Caco-2 (cell line): Measurements from ENCODE around the gene EIF4E. TPM values are rescaled to one million over a fixed set of nuclear protein-coding genes. Genes with fewer than 3 reads are reported as not detected.

ENCODE experiments used
- BruUV-seq: library from RNA; stranded (reverse); fragments of 400-500 nt; replicated peaks from 2 replicates; lab custom pipeline; 2021; lab: Mats Ljungman, UMichigan
- CTCF ChIA-PET: fragments of 300-600 bp; sonication (Branson Sonifier 250); formaldehyde crosslinking; loops from one replicate; lab custom pipeline; 2022; ENCODE audit warnings: antibody characterized with exemption; lab: Charles Lee
- POLR2A ChIA-PET: fragments of 300-600 bp; sonication (Branson Sonifier 250); formaldehyde crosslinking; loops from one replicate; lab custom pipeline; 2022; ENCODE audit warnings: antibody characterized with exemption; lab: Charles Lee
- DNase-seq, 2 experiments: peaks; one replicate each; pipeline versions ENCODE4 v3.0.0 to v3.0.0-alpha.2; 2020 to 2022
- H3K27me3 ChIP-seq: replicated peaks from 2 replicates; pipeline ENCODE4 v1.6.0; 2011; ENCODE audit warnings: low read length; ENCODE audit not compliant: control insufficient read depth, insufficient read depth
- H3K36me3 ChIP-seq: 2 replicates; pipeline ENCODE4 v1.5.1; 2011; ENCODE audit warnings: low read length; ENCODE audit not compliant: control insufficient read depth, insufficient read depth
- H3K4me1 ChIP-seq: fragments of 250-450 bp; sonication (Bioruptor Pico); 2 replicates; pipeline ENCODE4 v1.5.1; 2020; ENCODE audit warnings: mild to moderate bottlenecking
- H3K4me3 ChIP-seq: 2 replicates; pipeline ENCODE4 v1.5.1; 2011; ENCODE audit warnings: low read depth, mild to moderate bottlenecking, control low read depth, low read length
- H3K9me3 ChIP-seq: fragments of 250-450 bp; sonication (Bioruptor Pico); 2 replicates; pipeline ENCODE4 v1.5.1; 2020; ENCODE audit warnings: mild to moderate bottlenecking, moderate library complexity
- H3K27ac Mint-ChIP-seq: one replicate; pipeline ENCODE4 v1.8.0; 2022; ENCODE audit warnings: mixed read lengths; ENCODE audit not compliant: unreplicated experiment
- H3K27me3 Mint-ChIP-seq: one replicate; pipeline ENCODE4 v1.8.0; 2022; ENCODE audit warnings: mixed read lengths; ENCODE audit not compliant: insufficient read depth, unreplicated experiment
- H3K36me3 Mint-ChIP-seq: one replicate; pipeline ENCODE4 v1.8.0; 2022; ENCODE audit warnings: mild to moderate bottlenecking, mixed read lengths; ENCODE audit not compliant: insufficient read depth, unreplicated experiment
- H3K4me1 Mint-ChIP-seq: one replicate; pipeline ENCODE4 v1.8.0; 2022; ENCODE audit warnings: low read depth, mixed read lengths; ENCODE audit not compliant: unreplicated experiment
- H3K4me3 Mint-ChIP-seq: one replicate; pipeline ENCODE4 v1.8.0; 2022; ENCODE audit warnings: mild to moderate bottlenecking, moderate library complexity, mixed read lengths; ENCODE audit not compliant: unreplicated experiment
- H3K9me3 Mint-ChIP-seq: one replicate; pipeline ENCODE4 v1.8.0; 2022; ENCODE audit warnings: mixed read lengths; ENCODE audit not compliant: unreplicated experiment
- CTCF ChIP-seq, 2 experiments: fragments of 200-600 bp in 1 of 2; IDR thresholded peaks; 1 replicate in 1 of 2; 2 replicates in 1 of 2; pipeline versions ENCODE4 v1.5.1 to v1.8.0; 2011 to 2022; ENCODE audit warnings: antibody characterized with exemption in 1 of 2, control low read depth in 1 of 2, inconsistent platforms in 1 of 2, low read depth in 1 of 2, low read length in 1 of 2, mild to moderate bottlenecking in 1 of 2, moderate library complexity in 1 of 2; ENCODE audit not compliant: insufficient read depth in 1 of 2, severe bottlenecking in 1 of 2, unreplicated experiment in 1 of 2
- intact Hi-C: fragments of 100-400 bp; cut with micrococcal nuclease; formaldehyde crosslinking; loops from one replicate; pipeline ENCODE4 v1.10.0; 2022; ENCODE audit not compliant: unreplicated experiment
- total RNA-seq: library from RNA; stranded (reverse); gene quantifications from 2 replicates; pipeline ENCODE4 v1.2.3, GENCODE V29; 2022

EIF4E gene
- total RNA-seq, 1 experiment from 2014 or later, result 140 TPM

GRCh38 chr4:98865059-98865458 is 63.9 kb downstream of the EIF4E start:
- H3K4me3 Mint-ChIP-seq, result no peak overlapping the region
- no peaks in the 10 kb centered on the region for H3K27me3 ChIP-seq
- H3K4me1 Mint-ChIP-seq, result peaks cover 7% of the 10 kb centered on the region
- H3K27ac Mint-ChIP-seq, result no peak overlapping the region
- no peaks in the 10 kb centered on the region for H3K36me3 Mint-ChIP-seq
- no peaks in the 10 kb centered on the region for H3K4me1 ChIP-seq
- DNase-seq, result no peak
- CTCF ChIA-PET, result no interaction called here
- no peaks in the 10 kb centered on the region for H3K27me3 Mint-ChIP-seq
- POLR2A ChIA-PET, result no interaction called here
- intact Hi-C loops, result no loop called here
- no peaks in the 10 kb centered on the region for H3K36me3 ChIP-seq
- no peak for TF ChIP-seq CTCF (IDR thresholded peaks at IDR 0.05; ENCODE audit: insufficient read depth in 1 of 2, low read depth in 1 of 2, low read length in 1 of 2, severe bottlenecking in 1 of 2, unreplicated experiment in 1 of 2)
- no peaks in the 10 kb centered on the region for H3K9me3 ChIP-seq
- BruUV-seq, result no TSS peak
- H3K9me3 Mint-ChIP-seq, result no peaks in the 10 kb centered on the region
- no peak overlapping the region for H3K4me3 ChIP-seq

DNA sequence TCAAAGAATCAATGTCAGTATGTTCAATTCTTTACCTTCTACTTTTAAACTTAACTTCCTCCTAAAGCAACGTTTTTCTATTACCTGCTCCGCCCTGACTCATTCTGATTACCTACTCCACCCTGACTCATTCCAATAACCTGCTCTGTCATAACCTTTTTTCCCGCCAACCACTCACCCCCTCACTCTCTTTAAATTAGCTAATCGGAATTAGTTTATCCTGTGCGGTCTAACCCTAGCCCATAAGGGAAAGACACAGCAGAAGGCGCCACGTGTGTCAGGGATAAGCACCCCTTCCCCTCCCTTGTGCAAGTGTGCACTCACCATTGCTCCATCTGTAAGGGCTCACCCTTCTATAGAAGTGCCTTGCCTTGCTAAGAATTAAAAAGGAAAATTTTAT is 64.4 kb downstream of the EIF4E start:
- no peaks in the 10 kb centered on the region for H3K36me3 Mint-ChIP-seq
- H3K36me3 ChIP-seq, result no peaks in the 10 kb centered on the region

DNA sequence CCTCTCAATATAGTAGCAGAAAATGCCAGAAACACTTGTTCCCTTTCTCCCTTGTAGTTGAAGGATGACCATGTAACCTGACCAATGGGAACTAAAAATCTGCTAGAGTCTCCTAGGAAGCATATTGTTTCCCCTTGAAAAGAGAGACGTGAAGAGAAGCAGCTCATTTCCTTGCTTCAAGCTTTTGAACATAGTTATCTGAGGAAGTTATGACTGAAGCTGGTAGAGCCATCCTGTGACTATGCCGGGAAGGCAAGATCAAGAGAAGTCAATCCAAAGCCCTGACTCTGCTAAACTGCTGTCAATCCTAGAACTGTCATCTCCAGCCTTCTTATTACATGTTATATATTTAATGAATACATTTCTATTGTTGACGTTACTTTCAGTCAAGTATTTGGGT is 66.6 kb downstream of the EIF4E start:
- ChIA-PET CTCF (no interaction called here), POLR2A (interaction anchor here (0.6 kb wide), 1 partner anchor 66 kb away, joined by 8 read pairs; the partner anchor contains the start of gene EIF4E)
- H3K4me1 Mint-ChIP-seq, result peaks cover 7% of the 10 kb centered on the region
- no peaks in the 10 kb centered on the region for H3K9me3 Mint-ChIP-seq
- BruUV-seq, result no TSS peak
- intact Hi-C loops, result no loop called here
- no peaks in the 10 kb centered on the region for H3K4me1 ChIP-seq
- no peaks in the 10 kb centered on the region for H3K9me3 ChIP-seq
- no peaks in the 10 kb centered on the region for H3K36me3 Mint-ChIP-seq
- H3K36me3 ChIP-seq, result no peaks in the 10 kb centered on the region
- no peak overlapping the region for H3K4me3 Mint-ChIP-seq
- H3K27me3 Mint-ChIP-seq, result no peaks in the 10 kb centered on the region
- no peak for DNase-seq
- H3K27ac Mint-ChIP-seq, result no peak overlapping the region
- TF ChIP-seq CTCF (IDR thresholded peaks at IDR 0.05; ENCODE audit: insufficient read depth in 1 of 2, low read depth in 1 of 2, low read length in 1 of 2, severe bottlenecking in 1 of 2, unreplicated experiment in 1 of 2), result no peak
- H3K27me3 ChIP-seq, result no peaks in the 10 kb centered on the region
- H3K4me3 ChIP-seq, result no peak overlapping the region

More for the DNA sequence above, 64.4 kb downstream of the EIF4E start:
- intact Hi-C loops, result no loop called here
- Mint-ChIP-seq H3K4me3 (no peak overlapping the region), H3K27me3 (no peaks in the 10 kb centered on the region), H3K4me1 (peaks cover 7% of the 10 kb centered on the region), H3K9me3 (no peaks in the 10 kb centered on the region), H3K27ac (no peak overlapping the region)
- BruUV-seq, result no TSS peak
- ChIA-PET POLR2A (no interaction called here), CTCF (no interaction called here)
- DNase-seq, result no peak
- no peak overlapping the region for H3K4me3 ChIP-seq
- H3K27me3 ChIP-seq, result no peaks in the 10 kb centered on the region
- H3K9me3 ChIP-seq, result no peaks in the 10 kb centered on the region
- TF ChIP-seq CTCF (IDR thresholded peaks at IDR 0.05; ENCODE audit: insufficient read depth in 1 of 2, low read depth in 1 of 2, low read length in 1 of 2, severe bottlenecking in 1 of 2, unreplicated experiment in 1 of 2), result no peak
- H3K4me1 ChIP-seq, result no peaks in the 10 kb centered on the region
